K562 (cell line): ENCODE data around the gene PRKG1. TPM values are rescaled to one million over a fixed set of nuclear protein-coding genes. Genes with fewer than 3 reads are reported as not detected.

Source experiments
- ATAC-seq: fragments of 200-7000 bp; cut with Tn5 transposase; 3 replicates; pipeline ENCODE4 v1.9.1; 2020; ENCODE audit warnings: moderate library complexity
- BruUV-seq: library from RNA; stranded (reverse); fragments of 400-500 nt; replicated peaks from 2 replicates; lab custom pipeline; 2021; lab: Mats Ljungman, UMichigan
- CTCF ChIA-PET: fragments of 300-600 bp; formaldehyde crosslinking; extraction: SDS; loops from one replicate; lab custom pipeline; 2021; ENCODE audit warnings: low intra/inter-chr PET ratio; lab: Yijun Ruan, JAX
- POLR2A ChIA-PET: fragments of 300-600, 350-650 bp; sonication (Branson Sonifier 250); formaldehyde crosslinking; extraction: SDS; loops from one replicate; lab custom pipeline; 2021; ENCODE audit warnings: antibody characterized with exemption, inconsistent platforms; lab: Yijun Ruan, JAX
- DNase-seq, 4 experiments: peaks; one replicate each; pipeline versions ENCODE4 v3.0.0 to v3.0.0-alpha.2; 2011 to 2018; ENCODE audit warnings: low spot score in 3 of 4, mixed read lengths in 3 of 4; ENCODE audit errors: extremely low read depth in 1 of 4
- FAIRE-seq: peaks from 2 replicates; lab custom pipeline; 2011; peaks lifted over from hg19 to GRCh38; lab: Jason Lieb, UNC
- H2AFZ ChIP-seq: 2 replicates; pipeline ENCODE4 v1.6.0; 2011; ENCODE audit warnings: low read depth, low read length, control low read depth, inconsistent platforms
- H3K27ac ChIP-seq: fragments of 200-600 bp; 3 replicates; pipeline ENCODE4 v1.8.0; 2011; ENCODE audit warnings: low read depth, mild to moderate bottlenecking, control low read depth, inconsistent platforms, low read length, moderate library complexity, mixed read lengths; ENCODE audit errors: extremely low read depth
- H3K27me3 ChIP-seq, 2 experiments: fragments of 300-600 bp in 1 of 2; 2 replicates in 1 of 2; 3 replicates in 1 of 2; pipeline versions ENCODE4 v1.6.0 to v1.8.0; 2011; ENCODE audit warnings: inconsistent platforms in 2 of 2, low read length in 2 of 2, mild to moderate bottlenecking in 1 of 2, mixed read lengths in 1 of 2, moderate library complexity in 1 of 2; ENCODE audit not compliant: control insufficient read depth in 2 of 2, insufficient read depth in 2 of 2
- H3K36me3 ChIP-seq: fragments of 300-600 bp; 3 replicates; pipeline ENCODE4 v1.8.0; 2011; ENCODE audit warnings: mild to moderate bottlenecking, low read length, inconsistent platforms; ENCODE audit not compliant: control insufficient read depth, insufficient read depth
- H3K4me1 ChIP-seq, 2 experiments: fragments of 200-600 bp in 1 of 2; replicated peaks in 1 of 2; 2 replicates in 1 of 2; 3 replicates in 1 of 2; pipeline versions ENCODE4 v1.5.1 to v1.8.0; 2011; ENCODE audit warnings: inconsistent platforms in 2 of 2, low read length in 2 of 2, mild to moderate bottlenecking in 1 of 2, mixed read lengths in 1 of 2, moderate library complexity in 1 of 2; ENCODE audit not compliant: control insufficient read depth in 2 of 2, insufficient read depth in 2 of 2
- H3K4me2 ChIP-seq: 2 replicates; pipeline ENCODE4 v1.6.1; 2011; ENCODE audit warnings: low read length, control low read depth, inconsistent platforms, mixed read lengths; ENCODE audit not compliant: insufficient read depth
- H3K4me3 ChIP-seq: fragments of 200-600 bp; sonication (generic), shearing (Covaris generic); 2 replicates; pipeline ENCODE4 v1.5.1; 2016; ENCODE audit warnings: control low read depth, inconsistent platforms
- H3K79me2 ChIP-seq: fragments of 200-600 bp; 3 replicates; pipeline ENCODE4 v1.8.0; 2011; ENCODE audit warnings: low read length, inconsistent platforms; ENCODE audit not compliant: control insufficient read depth, insufficient read depth
- H3K9ac ChIP-seq, 2 experiments: 2 replicates each; pipeline versions ENCODE4 v1.6.0 to v1.6.1; 2011; ENCODE audit warnings: low read depth in 2 of 2, low read length in 2 of 2, control low read depth in 1 of 2, inconsistent platforms in 1 of 2, mild to moderate bottlenecking in 1 of 2, mixed read lengths in 1 of 2; ENCODE audit not compliant: insufficient read depth in 1 of 2
- H3K9me1 ChIP-seq: one replicate; pipeline ENCODE4 v1.6.0; 2011; ENCODE audit warnings: inconsistent platforms, mild to moderate bottlenecking, low read length, moderate library complexity; ENCODE audit not compliant: control insufficient read depth, insufficient read depth
- H3K9me3 ChIP-seq: replicated peaks from 2 replicates; pipeline ENCODE4 v1.5.1; 2011; ENCODE audit warnings: low read depth, low read length, inconsistent platforms; ENCODE audit not compliant: control insufficient read depth, insufficient read depth
- H4K20me1 ChIP-seq: replicated peaks from 2 replicates; pipeline ENCODE4 v1.6.1; 2011; ENCODE audit warnings: low read length, inconsistent platforms, mixed read lengths; ENCODE audit not compliant: control insufficient read depth, insufficient read depth
- ARID3B ChIP-seq: fragments of 250-450 bp; sonication (Bioruptor Pico); IDR thresholded peaks from 2 replicates; pipeline ENCODE4 v1.4.0; 2020; ENCODE audit warnings: borderline replicate concordance
- BMI1 ChIP-seq: fragments of 150-350 bp; IDR thresholded peaks from 2 replicates; pipeline ENCODE4 v1.6.1; 2014; ENCODE audit warnings: low read length
- FOXP1 ChIP-seq: sonication (generic); formaldehyde crosslinking; IDR thresholded peaks from 2 replicates; pipeline ENCODE4 v1.8.0; 2022; ENCODE audit warnings: mild to moderate bottlenecking, missing genetic modification reagents
- HDAC8 ChIP-seq: fragments of 450-650 bp; IDR thresholded peaks from 2 replicates; pipeline ENCODE4 v1.6.1; 2016; ENCODE audit warnings: mild to moderate bottlenecking, missing genetic modification characterization, moderate library complexity, missing compliant biosample characterization
- HMGXB4 ChIP-seq: sonication (generic); formaldehyde crosslinking; IDR thresholded peaks from 2 replicates; pipeline ENCODE4 v1.8.1; 2023; ENCODE audit warnings: mild to moderate bottlenecking, missing genetic modification reagents
- HNRNPUL1 ChIP-seq: fragments of 200-400 bp; formaldehyde crosslinking; IDR thresholded peaks from 2 replicates; pipeline ENCODE4 v1.6.1; 2017; ENCODE audit warnings: low read length
- IRF1 ChIP-seq: sonication (generic); formaldehyde crosslinking; IDR thresholded peaks from 2 replicates; pipeline ENCODE4 v1.8.0; 2022; ENCODE audit warnings: missing genetic modification reagents, mild to moderate bottlenecking, borderline replicate concordance
- KDM2B ChIP-seq: fragments of 250-450 bp; sonication (Bioruptor Pico); IDR thresholded peaks from 2 replicates; pipeline ENCODE4 v1.8.0; 2021; ENCODE audit warnings: mild to moderate bottlenecking, moderate library complexity
- NELFE ChIP-seq: IDR thresholded peaks from 2 replicates; pipeline ENCODE4 v1.6.1; 2011; ENCODE audit warnings: mild to moderate bottlenecking; ENCODE audit not compliant: insufficient read depth, insufficient read length
- NFYB ChIP-seq: IDR thresholded peaks from 2 replicates; pipeline ENCODE4 v1.6.1; 2011; ENCODE audit warnings: mild to moderate bottlenecking, moderate library complexity; ENCODE audit not compliant: insufficient read length; ENCODE audit errors: extremely low read depth
- PCBP2 ChIP-seq: fragments of 200-400 bp; formaldehyde crosslinking; IDR thresholded peaks from 2 replicates; pipeline ENCODE4 v1.6.1; 2018; ENCODE audit warnings: low read length, low read depth, mild to moderate bottlenecking, moderate library complexity; ENCODE audit not compliant: poor library complexity, severe bottlenecking
- SNRNP70 ChIP-seq: fragments of 200-400 bp; formaldehyde crosslinking; optimal IDR thresholded peaks from 2 replicates; pipeline ENCODE3; 2017; ENCODE audit warnings: low read depth, low read length
- ZBTB12 ChIP-seq: fragments of 250-450 bp; sonication (Bioruptor Pico); IDR thresholded peaks from 2 replicates; pipeline ENCODE4 v1.4.0; 2020
- ZNF354B ChIP-seq: fragments of 250-450 bp; sonication (Bioruptor Pico); IDR thresholded peaks from 2 replicates; pipeline ENCODE4 v1.4.0; 2020
- ZNF655 ChIP-seq: fragments of 250-450 bp; sonication (Bioruptor Pico); IDR thresholded peaks from 2 replicates; pipeline ENCODE4 v1.5.0; 2021
- WGBS: fragments of 100-300 bp; shearing (Covaris generic); methylation state at CpG from one replicate; pipeline ENCODE4 v1.1.6; 2016; ENCODE audit warnings: low coverage, mixed read lengths; ENCODE audit not compliant: insufficient coverage; ENCODE audit errors: missing lambda C conversion rate; 5-methylcytosine and 5-hydroxymethylcytosine counted together
- in situ Hi-C: fragments of 300-500 bp; cut with MboI; formaldehyde crosslinking; loops from 4 replicates; pipeline ENCODE4 v1.15.0; 2018; ENCODE audit warnings: inconsistent platforms, mixed read lengths
- intact Hi-C: fragments of 100-400 bp; cut with micrococcal nuclease; formaldehyde crosslinking; loops from 2 replicates; pipeline ENCODE4 v1.14.2; 2022
- polyA plus RNA-seq, 8 experiments: library from polyadenylated mRNA; depleted of rRNA in 4 of 8; stranded (reverse) in 5 of 8; unstranded in 3 of 8; fragments of >200 nt; fragmentation: Nextera tagmentation in 2 of 8; fragmentation: Illumina TruSeq in 1 of 8; extraction: Ambion mirVana in 2 of 8; extraction: Trizol in 1 of 8; gene quantifications; 2 replicates each; pipeline versions ENCODE4 v1.2.1 to v1.2.3, GENCODE V29; 2011 to 2014; ENCODE audit warnings: inconsistent platforms in 1 of 8, missing spikeins in 1 of 8
- total RNA-seq, 7 experiments: library from RNA; depleted of rRNA in 6 of 7; stranded (reverse); fragments of >200 nt in 6 of 7; fragmentation: Illumina TruSeq in 2 of 7; extraction: Trizol in 2 of 7; gene quantifications; 2 replicates each; pipeline versions ENCODE4 v1.2.1 to v1.2.3, GENCODE V29; 2011 to 2021; ENCODE audit warnings: low replicate concordance in 1 of 7

PRKG1 gene
- total and polyA plus RNA-seq, 9 of the 15 experiments (the other 6 are each of a cell fraction or from before 2014, with no cell fraction given), result 0.22 TPM; not detected in 8

GRCh38 chr10:51624013-51624412, 549.7 kb downstream of the PRKG1 start (continued):
- TF ChIP-seq HMGXB4 (CRISPR knock-in tag) (no peak), NELFE (no peak), ZNF655 (no peak), BMI1 (no peak), HNRNPUL1 (no peak), KDM2B (CRISPR knock-in tag) (no peak), NFYB (no peak)

- no peak overlapping the region for H2AFZ ChIP-seq
- no peak for ATAC-seq
- H3K27ac ChIP-seq, result no peak overlapping the region
- H3K4me3 ChIP-seq, result no peak overlapping the region
- in situ Hi-C loops, result no loop called here
- no peaks in the 10 kb centered on the region for H3K27me3 ChIP-seq
- no peaks in the 10 kb centered on the region for H3K36me3 ChIP-seq
- no peaks in the 10 kb centered on the region for H3K79me2 ChIP-seq
- no peaks in the 10 kb centered on the region for H3K4me1 ChIP-seq
- BruUV-seq, result no TSS peak
- no peak for DNase-seq
- WGBS, result under 1% methylated on average over 11 of the region's 11 CpGs
- CTCF ChIA-PET, result no interaction called here
- no peak for FAIRE-seq
- no peaks in the 10 kb centered on the region for H3K9me3 ChIP-seq
- POLR2A ChIA-PET, result no interaction called here
- intact Hi-C loops, result no loop called here
- no peaks in the 10 kb centered on the region for H4K20me1 ChIP-seq
- H3K9ac ChIP-seq, result no peak overlapping the region
- H3K4me2 ChIP-seq, result no peak overlapping the region
- no peaks in the 10 kb centered on the region for H3K9me1 ChIP-seq
- TF ChIP-seq ZNF354B, result no peak
- no peak for TF ChIP-seq FOXP1 (CRISPR knock-in tag)
- TF ChIP-seq IRF1 (CRISPR knock-in tag), result no peak
- TF ChIP-seq ZBTB12 (CRISPR knock-in tag), result no peak
- no peak for TF ChIP-seq HDAC8 (tag)
- TF ChIP-seq SNRNP70, result no peak
- no peak for TF ChIP-seq PCBP2
- TF ChIP-seq ARID3B, result no peak
Measured at GRCh38 chr10:51629934-51630639, 555.8 kb downstream of the PRKG1 start.
